BJ (cell line): ENCODE measurements around the gene CCNK. TPM values are rescaled to one million over a fixed set of nuclear protein-coding genes. Genes with fewer than 3 reads are reported as not detected.

Experiments used
- CTCF ChIA-PET: fragments of 350-600 bp; formaldehyde crosslinking; extraction: SDS; loops from one replicate; lab custom pipeline; 2021; ENCODE audit warnings: antibody characterized with exemption, inconsistent platforms; lab: Yijun Ruan, JAX
- POLR2A ChIA-PET: fragments of 300-600 bp; sonication (Branson Sonifier 250); formaldehyde crosslinking; extraction: SDS; loops from one replicate; lab custom pipeline; 2021; ENCODE audit warnings: antibody characterized with exemption; lab: Charles Lee
- DNase-seq: peaks from one replicate; pipeline ENCODE4 v3.0.0-alpha.2; 2011; ENCODE audit warnings: low read depth
- H3K27me3 ChIP-seq: 2 replicates; pipeline ENCODE4 v1.6.0; 2011; ENCODE audit warnings: low read length; ENCODE audit not compliant: control insufficient read depth, insufficient read depth
- H3K36me3 ChIP-seq: 2 replicates; pipeline ENCODE4 v1.5.1; 2011; ENCODE audit warnings: low read length; ENCODE audit not compliant: control insufficient read depth, insufficient read depth
- H3K4me3 ChIP-seq: 2 replicates; pipeline ENCODE4 v1.5.1; 2011; ENCODE audit warnings: low read depth, mild to moderate bottlenecking, control low read depth, low read length
- CTCF ChIP-seq: IDR thresholded peaks from 2 replicates; pipeline ENCODE4 v1.5.1; 2011; ENCODE audit warnings: low read depth, mild to moderate bottlenecking, control low read depth, inconsistent platforms, low read length, moderate library complexity; ENCODE audit not compliant: insufficient read depth
- polyA plus RNA-seq: library from polyadenylated mRNA; depleted of rRNA; stranded (reverse); fragments of >200 nt; gene quantifications from 2 replicates; pipeline ENCODE4 v1.2.3, GENCODE V29; 2011

CCNK gene
- polyA plus RNA-seq, 1 experiment, result 11.0 TPM

- Histone ChIP-seq H3K4me3 (no peak overlapping the region), H3K36me3 (no peaks in the 10 kb centered on the region), H3K27me3 (no peaks in the 10 kb centered on the region)
- ChIA-PET CTCF (interaction anchor here (1.0 kb wide), 1 partner anchor 32 kb away, joined by 3 read pairs; no protein-coding TSS in a partner anchor), POLR2A (no interaction called here)
- no peak for TF ChIP-seq CTCF
- no peak for DNase-seq
Measured at GRCh38 chr14:99549684-99550083, 68.5 kb downstream of the CCNK start.

- POLR2A ChIA-PET, result no interaction called here
- CTCF ChIA-PET, result interaction anchor here (1.2 kb wide), 1 partner anchor 27 kb away, joined by 4 read pairs; no protein-coding TSS in a partner anchor
- no peak for DNase-seq
- no peaks in the 10 kb centered on the region for H3K36me3 ChIP-seq
- H3K4me3 ChIP-seq, result no peak overlapping the region
- no peaks in the 10 kb centered on the region for H3K27me3 ChIP-seq
- no peak for TF ChIP-seq CTCF
Measured at GRCh38 chr14:99550387-99550992, 69.3 kb downstream of the CCNK start.

- ChIA-PET CTCF (interaction anchor here (1.2 kb wide), 1 partner anchor 28 kb away, joined by 4 read pairs; no protein-coding TSS in a partner anchor), POLR2A (no interaction called here)
- Histone ChIP-seq H3K4me3 (no peak overlapping the region), H3K27me3 (no peaks in the 10 kb centered on the region), H3K36me3 (no peaks in the 10 kb centered on the region)
- no peak for DNase-seq
- TF ChIP-seq CTCF, result no peak
Measured at GRCh38 chr14:99551034-99551922, 70.1 kb downstream of the CCNK start.

DNA sequence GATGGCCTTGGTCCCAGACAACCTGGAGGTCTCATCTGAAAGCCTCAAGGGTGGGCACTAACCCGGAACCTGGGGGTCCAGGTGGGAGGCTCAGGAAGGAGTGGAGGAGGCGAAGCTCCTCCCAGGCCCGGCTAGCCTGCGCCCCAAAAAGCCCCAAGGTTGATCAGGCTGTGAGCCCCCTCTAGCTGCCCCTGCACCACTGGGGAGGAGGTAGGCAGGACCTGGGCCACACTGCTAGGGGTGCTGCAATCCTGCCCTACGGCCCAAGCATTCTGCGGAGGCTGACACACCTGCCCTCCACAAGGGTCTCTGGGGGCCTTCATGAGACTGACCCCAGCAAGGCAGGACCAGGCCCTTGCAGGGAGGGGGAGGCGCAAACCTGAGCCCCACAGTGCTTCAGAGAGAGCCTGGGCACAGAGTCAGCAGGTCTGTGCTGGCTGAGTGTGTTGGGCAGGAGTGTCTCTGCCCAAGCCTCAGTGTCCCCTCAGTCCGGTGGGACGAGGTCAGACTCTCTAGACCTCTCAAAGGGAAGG, 70.9 kb downstream of the CCNK start:
- no peak for DNase-seq
- Histone ChIP-seq H3K4me3 (no peak overlapping the region), H3K36me3 (no peaks in the 10 kb centered on the region), H3K27me3 (no peaks in the 10 kb centered on the region)
- POLR2A ChIA-PET, result no interaction called here
- CTCF ChIA-PET, result interaction anchor here (0.7 to 1.1 kb wide), 4 partner anchors 8 to 72 kb away, joined by 3 to 4 read pairs (median 3); no protein-coding TSS in a partner anchor
- TF ChIP-seq CTCF, result no peak
